Endothelial cell of umbilical vein (primary cell): ENCODE results near the gene SLC7A11. TPM values are rescaled to one million over a fixed set of nuclear protein-coding genes. Genes with fewer than 3 reads are reported as not detected.
A peak's percentile ranks its signal among the peaks of the same experiment; 100 is the strongest.

ENCODE experiments used
- BruUV-seq: library from RNA; stranded (reverse); fragments of 400-500 nt; replicated peaks from 2 replicates; lab custom pipeline; 2021; lab: Mats Ljungman, UMichigan
- CTCF ChIA-PET: fragments of 300-600, 350-600 bp; sonication (Branson Sonifier 250); formaldehyde crosslinking; loops from one replicate; lab custom pipeline; 2021; ENCODE audit warnings: antibody characterized with exemption, inconsistent platforms; lab: Charles Lee
- POLR2A ChIA-PET: fragments of 300-600, 350-600 bp; sonication (Branson Sonifier 250); formaldehyde crosslinking; loops from one replicate; lab custom pipeline; 2021; ENCODE audit warnings: antibody characterized with exemption, inconsistent platforms; lab: Charles Lee
- DNase-seq: peaks from one replicate; pipeline ENCODE4 v3.0.0-alpha.2; 2011; ENCODE audit warnings: low read depth, low spot score
- FAIRE-seq: peaks from 2 replicates; lab custom pipeline; 2011; peaks lifted over from hg19 to GRCh38; lab: Jason Lieb, UNC
- H2AFZ ChIP-seq: 2 replicates; pipeline ENCODE4 v1.6.0; 2012; ENCODE audit warnings: low read depth, low read length, control low read depth, inconsistent platforms
- H3K27ac ChIP-seq: 2 replicates; pipeline ENCODE4 v1.5.1; 2011; ENCODE audit warnings: low read depth, mild to moderate bottlenecking, control low read depth, low read length, moderate library complexity; ENCODE audit not compliant: insufficient read depth
- H3K27me3 ChIP-seq, 2 experiments: 2 replicates each; pipeline versions ENCODE4 v1.6.0 to v1.6.1; 2011; ENCODE audit warnings: low read length in 2 of 2, mixed read lengths in 1 of 2; ENCODE audit not compliant: control insufficient read depth in 2 of 2, insufficient read depth in 2 of 2
- H3K36me3 ChIP-seq, 2 experiments: 2 replicates in 1 of 2; 3 replicates in 1 of 2; pipeline ENCODE4 v1.5.1; 2011; ENCODE audit warnings: low read length in 2 of 2, mild to moderate bottlenecking in 1 of 2, moderate library complexity in 1 of 2; ENCODE audit not compliant: control insufficient read depth in 2 of 2, insufficient read depth in 2 of 2; ENCODE audit errors: extremely low read depth in 1 of 2
- H3K4me1 ChIP-seq: 3 replicates; pipeline ENCODE4 v1.5.1; 2011; ENCODE audit warnings: mild to moderate bottlenecking, low read length; ENCODE audit not compliant: control insufficient read depth, insufficient read depth; ENCODE audit errors: extremely low read depth
- H3K4me2 ChIP-seq: 2 replicates; pipeline ENCODE4 v1.6.1; 2011; ENCODE audit warnings: low read length, control low read depth, mixed read lengths; ENCODE audit not compliant: insufficient read depth
- H3K4me3 ChIP-seq, 3 experiments: fragments of 200-600 bp in 1 of 3; sonication (generic), shearing (Covaris generic) in 1 of 3; replicated peaks in 1 of 3; 2 replicates each; pipeline ENCODE4 v1.5.1; 2011 to 2016; ENCODE audit warnings: control low read depth in 3 of 3, low read length in 3 of 3, mild to moderate bottlenecking in 2 of 3, inconsistent platforms in 1 of 3, low read depth in 1 of 3, moderate library complexity in 1 of 3; ENCODE audit not compliant: insufficient read depth in 1 of 3
- H3K79me2 ChIP-seq: 2 replicates; pipeline ENCODE4 v1.6.0; 2012; ENCODE audit warnings: low read length, inconsistent platforms; ENCODE audit not compliant: control insufficient read depth, insufficient read depth
- H3K9ac ChIP-seq: replicated peaks from 2 replicates; pipeline ENCODE3; 2011; ENCODE audit warnings: low read length, control low read depth; ENCODE audit not compliant: insufficient read depth; ENCODE audit errors: extremely low read depth
- H3K9me1 ChIP-seq: replicated peaks from 3 replicates; pipeline ENCODE4 v1.6.0; 2011; ENCODE audit warnings: mild to moderate bottlenecking, low read length; ENCODE audit not compliant: control insufficient read depth, insufficient read depth; ENCODE audit errors: extremely low read depth
- H3K9me3 ChIP-seq: replicated peaks from 2 replicates; pipeline ENCODE4 v1.5.1; 2012; ENCODE audit warnings: low read length, inconsistent platforms; ENCODE audit not compliant: control insufficient read depth, insufficient read depth
- H4K20me1 ChIP-seq: replicated peaks from 2 replicates; pipeline ENCODE3; 2011; ENCODE audit warnings: mild to moderate bottlenecking, low read length; ENCODE audit not compliant: control insufficient read depth, insufficient read depth; ENCODE audit errors: extremely low read depth
- EZH2 ChIP-seq: IDR thresholded peaks from 2 replicates; pipeline ENCODE4 v1.6.1; 2012; ENCODE audit warnings: borderline replicate concordance, low read depth, mild to moderate bottlenecking, moderate library complexity, low read length, inconsistent platforms; ENCODE audit not compliant: severe bottlenecking
- FOS ChIP-seq: IDR thresholded peaks from 2 replicates; pipeline ENCODE4 v1.6.1; 2011; ENCODE audit warnings: mild to moderate bottlenecking, low read length, moderate library complexity, borderline replicate concordance; ENCODE audit not compliant: insufficient read depth
- GATA2 ChIP-seq: IDR thresholded peaks from 2 replicates; pipeline ENCODE4 v1.7.0; 2011; ENCODE audit warnings: low read depth, mild to moderate bottlenecking, moderate library complexity, mixed read lengths, low read length; ENCODE audit not compliant: insufficient read length, insufficient read depth
- JUN ChIP-seq: IDR thresholded peaks from 2 replicates; pipeline ENCODE4 v1.6.1; 2011; ENCODE audit warnings: borderline replicate concordance, low read depth; ENCODE audit not compliant: insufficient read length, insufficient read depth
- MYC ChIP-seq: IDR thresholded peaks from one replicate; pipeline ENCODE4 v1.6.1; 2011; ENCODE audit warnings: mild to moderate bottlenecking, low read depth, low read length
- POLR2A ChIP-seq: IDR thresholded peaks from 2 replicates; pipeline ENCODE4 v1.6.1; 2012; ENCODE audit warnings: low read depth, mild to moderate bottlenecking, control low read depth, low read length
- POLR2AphosphoS5 ChIP-seq: IDR thresholded peaks from 2 replicates; pipeline ENCODE4 v1.6.1; 2012; ENCODE audit warnings: low read depth, mild to moderate bottlenecking, control low read depth, low read length, moderate library complexity; ENCODE audit not compliant: insufficient read depth
- dilution Hi-C: fragments of 300-500 bp; cut with MboI; formaldehyde crosslinking; loops from one replicate; pipeline ENCODE4 v1.15.0; 2019; ENCODE audit warnings: low sequenced_read_pairs; ENCODE audit not compliant: extremely low pct_ligation_motif_present
- intact Hi-C: fragments of 100-400 bp; cut with micrococcal nuclease; formaldehyde crosslinking; loops from one replicate; pipeline ENCODE4 v1.10.0; 2022
- polyA plus RNA-seq, 4 experiments: library from polyadenylated mRNA; depleted of rRNA in 3 of 4; stranded (reverse) in 3 of 4; unstranded in 1 of 4; fragments of >200 nt; gene quantifications; 2 replicates each; pipeline versions ENCODE4 v1.2.1 to v1.2.3, GENCODE V29; 2011 to 2012; ENCODE audit warnings: missing spikeins in 1 of 4
- total RNA-seq: library from RNA; stranded (reverse); gene quantifications from 2 replicates; pipeline ENCODE4 v1.2.3, GENCODE V29; 2021
- TF ChIP-seq, protein P1 (sequence below), 2 donors: IDR thresholded peaks; 1 replicate in 1 of 2; 2 replicates in 1 of 2; pipeline ENCODE4 v1.5.1; 2011; ENCODE audit warnings: low read length in 2 of 2, mild to moderate bottlenecking in 2 of 2, moderate library complexity in 2 of 2, control low read depth in 1 of 2, inconsistent platforms in 1 of 2, low read depth in 1 of 2; ENCODE audit not compliant: insufficient read depth in 1 of 2; ENCODE audit errors: extremely low read depth in 1 of 2
- TF ChIP-seq, protein P2 (sequence below): IDR thresholded peaks from 2 replicates; pipeline ENCODE4 v1.6.1; 2011; ENCODE audit not compliant: insufficient read depth, insufficient read length

The SLC7A11 gene
- total and polyA plus RNA-seq, 2 donors (not counting 3 experiments of a cell fraction or from before 2014, with no cell fraction given), result 28.4 to 82.7 TPM

DNA sequence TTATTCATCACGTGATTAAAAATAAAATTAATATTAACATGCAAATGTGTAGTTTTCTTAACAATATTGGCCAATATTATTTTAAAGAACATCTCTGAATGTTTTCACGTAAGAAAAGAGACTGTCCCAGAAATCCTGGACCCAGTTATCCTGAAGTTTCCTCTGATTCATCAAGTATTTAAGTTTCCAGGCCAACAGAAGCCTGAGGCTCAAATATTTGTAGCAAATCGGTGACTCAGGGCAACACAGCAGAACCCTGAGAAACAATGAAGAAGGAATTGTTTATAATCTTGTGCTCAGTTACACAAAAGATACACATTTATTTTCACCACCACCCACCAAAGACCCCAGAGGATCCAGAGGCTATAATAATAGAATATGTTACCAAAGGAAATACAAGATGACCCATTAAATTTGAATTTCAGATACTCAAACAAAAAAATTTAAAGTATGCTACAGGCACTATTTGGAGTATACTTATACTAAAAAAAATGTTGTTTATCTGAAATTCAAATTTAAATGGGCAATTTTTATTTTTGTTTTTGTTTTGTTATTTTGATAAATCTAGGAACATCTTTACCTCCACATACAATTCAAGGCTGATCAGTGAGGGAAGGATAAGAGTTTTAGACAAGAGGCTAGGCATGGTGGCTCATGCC, 33.9 kb upstream of the SLC7A11 start:
- BruUV-seq, result TSS peak; percentile 36

More for the DNA sequence above, 33.9 kb upstream of the SLC7A11 start:
- Histone ChIP-seq H3K9me3 (no peaks in the 10 kb centered on the region), H3K79me2 (no peaks in the 10 kb centered on the region), H3K36me3 (no peaks in the 10 kb centered on the region), H3K4me3 (no peak overlapping the region), H3K9ac (peak overlapping the region; percentile 49), H3K4me1 (peaks cover 17% of the 10 kb centered on the region), H3K4me2 (peak overlapping the region; percentile 3), H2AFZ (no peak overlapping the region), H3K27me3 (no peaks in the 10 kb centered on the region), H3K9me1 (no peaks in the 10 kb centered on the region), H4K20me1 (no peaks in the 10 kb centered on the region), H3K27ac (peak overlapping the region; percentile 66)
- intact Hi-C loops (loop anchor here (1.0 kb wide), 1 partner anchor 34 kb away; the partner anchor contains the start of gene SLC7A11), dilution Hi-C loops (no loop called here)
- CTCF ChIA-PET, result no interaction called here
- POLR2A ChIA-PET, result interaction anchor here (0.5 kb wide), 1 partner anchor 245 kb away, joined by 4 read pairs; no protein-coding TSS in a partner anchor
- peak; percentile 52 for FAIRE-seq
- DNase-seq, result peak; percentile 83
- TF ChIP-seq FOS, result peak; percentile 43
- TF ChIP-seq, protein P1, sequence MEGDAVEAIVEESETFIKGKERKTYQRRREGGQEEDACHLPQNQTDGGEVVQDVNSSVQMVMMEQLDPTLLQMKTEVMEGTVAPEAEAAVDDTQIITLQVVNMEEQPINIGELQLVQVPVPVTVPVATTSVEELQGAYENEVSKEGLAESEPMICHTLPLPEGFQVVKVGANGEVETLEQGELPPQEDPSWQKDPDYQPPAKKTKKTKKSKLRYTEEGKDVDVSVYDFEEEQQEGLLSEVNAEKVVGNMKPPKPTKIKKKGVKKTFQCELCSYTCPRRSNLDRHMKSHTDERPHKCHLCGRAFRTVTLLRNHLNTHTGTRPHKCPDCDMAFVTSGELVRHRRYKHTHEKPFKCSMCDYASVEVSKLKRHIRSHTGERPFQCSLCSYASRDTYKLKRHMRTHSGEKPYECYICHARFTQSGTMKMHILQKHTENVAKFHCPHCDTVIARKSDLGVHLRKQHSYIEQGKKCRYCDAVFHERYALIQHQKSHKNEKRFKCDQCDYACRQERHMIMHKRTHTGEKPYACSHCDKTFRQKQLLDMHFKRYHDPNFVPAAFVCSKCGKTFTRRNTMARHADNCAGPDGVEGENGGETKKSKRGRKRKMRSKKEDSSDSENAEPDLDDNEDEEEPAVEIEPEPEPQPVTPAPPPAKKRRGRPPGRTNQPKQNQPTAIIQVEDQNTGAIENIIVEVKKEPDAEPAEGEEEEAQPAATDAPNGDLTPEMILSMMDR (IDR thresholded peaks at IDR 0.05; ENCODE audit: extremely low read depth in 1 of 2, insufficient read depth in 1 of 2, low read depth in 1 of 2, low read length in 2 of 2), result no peak
- no peak for TF ChIP-seq GATA2
- TF ChIP-seq, protein P2, sequence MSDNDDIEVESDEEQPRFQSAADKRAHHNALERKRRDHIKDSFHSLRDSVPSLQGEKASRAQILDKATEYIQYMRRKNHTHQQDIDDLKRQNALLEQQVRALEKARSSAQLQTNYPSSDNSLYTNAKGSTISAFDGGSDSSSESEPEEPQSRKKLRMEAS, result no peak
- TF ChIP-seq POLR2A, result no peak
- no peak for TF ChIP-seq POLR2AphosphoS5
- TF ChIP-seq EZH2, result no peak
- TF ChIP-seq MYC, result no peak
- TF ChIP-seq JUN, result peak; percentile 69
